Lung (tissue), 12 donors: Measurements from ENCODE around the gene PIP5K1B. TPM values are rescaled to one million over a fixed set of nuclear protein-coding genes. Genes with fewer than 3 reads are reported as not detected.

Experiments
- ATAC-seq: fragments of 200-7000 bp; cut with Tn5 transposase; one replicate; pipeline ENCODE4 v1.9.1; 2020; ENCODE audit warnings: moderate number of reproducible peaks; ENCODE audit not compliant: insufficient read depth, low FRiP score
- DNase-seq, 3 donors: peaks; one replicate each; pipeline ENCODE4 v3.0.0-alpha.2; 2013 to 2017
- H3K27ac ChIP-seq, 2 donors: one replicate each; pipeline ENCODE4 v1.5.1; 2013; ENCODE audit warnings: mild to moderate bottlenecking in 2 of 2, moderate library complexity in 2 of 2, control low read depth in 1 of 2, inconsistent platforms in 1 of 2, low read depth in 1 of 2, low read length in 1 of 2
- H3K27me3 ChIP-seq, 3 donors: one replicate each; pipeline ENCODE4 v1.5.1; 2013; ENCODE audit warnings: low read length in 2 of 3; ENCODE audit not compliant: control insufficient read depth in 3 of 3, insufficient read depth in 3 of 3
- H3K36me3 ChIP-seq, 4 donors: one replicate each; pipeline ENCODE4 v1.5.1; 2013; ENCODE audit warnings: low read length in 4 of 4, mild to moderate bottlenecking in 1 of 4, moderate library complexity in 1 of 4; ENCODE audit not compliant: control insufficient read depth in 4 of 4, insufficient read depth in 4 of 4
- H3K4me1 ChIP-seq, 5 donors: one replicate each; pipeline ENCODE4 v1.5.1; 2013; ENCODE audit warnings: low read length in 5 of 5, mild to moderate bottlenecking in 2 of 5, moderate library complexity in 1 of 5; ENCODE audit not compliant: control insufficient read depth in 5 of 5, insufficient read depth in 5 of 5
- H3K4me3 ChIP-seq: one replicate; pipeline ENCODE4 v1.5.1; 2013; ENCODE audit warnings: mild to moderate bottlenecking, control low read depth, moderate library complexity
- H3K9ac ChIP-seq, 2 donors: one replicate each; pipeline ENCODE4 v1.5.1; 2013; ENCODE audit warnings: low read length in 2 of 2, control low read depth in 1 of 2; ENCODE audit not compliant: insufficient read depth in 1 of 2
- H3K9me3 ChIP-seq, 4 donors: one replicate each; pipeline ENCODE4 v1.5.1; 2013; ENCODE audit warnings: low read length in 3 of 4, mild to moderate bottlenecking in 1 of 4, moderate library complexity in 1 of 4; ENCODE audit not compliant: control insufficient read depth in 4 of 4, insufficient read depth in 3 of 4
- CTCF ChIP-seq: IDR thresholded peaks from 2 replicates; pipeline ENCODE4 v1.5.1; 2012; ENCODE audit warnings: mild to moderate bottlenecking; ENCODE audit errors: control extremely low read depth, extremely low read depth
- WGBS, 2 donors: extraction: QIAGEN DNeasy Blood & Tissue Kit; methylation state at CpG; one replicate each; pipeline ENCODE4 v1.1.7; 2013; 5-methylcytosine and 5-hydroxymethylcytosine counted together
- polyA plus RNA-seq, 2 donors: library from polyadenylated mRNA; stranded (reverse); fragments of 200-250 nt; gene quantifications; one replicate each; pipeline ENCODE4 v1.2.1, GENCODE V29; 2013
- total RNA-seq, 2 donors: library from RNA; depleted of rRNA in 1 of 2; stranded (reverse); fragments of >200 nt in 1 of 2; gene quantifications; one replicate each; pipeline ENCODE4 v1.2.1, GENCODE V29; 2014 to 2021
- donor health status: control.
- donor health status: control.
- donor health status: Bipolar disorder and iron deficiency.
- donor health status: healthy.
- donor health status: DM: yes; HTN: yes; CAD: no.

The PIP5K1B gene
- total and polyA plus RNA-seq, 4 donors = 6.6 to 28.2 (median 15.6) TPM

DNA sequence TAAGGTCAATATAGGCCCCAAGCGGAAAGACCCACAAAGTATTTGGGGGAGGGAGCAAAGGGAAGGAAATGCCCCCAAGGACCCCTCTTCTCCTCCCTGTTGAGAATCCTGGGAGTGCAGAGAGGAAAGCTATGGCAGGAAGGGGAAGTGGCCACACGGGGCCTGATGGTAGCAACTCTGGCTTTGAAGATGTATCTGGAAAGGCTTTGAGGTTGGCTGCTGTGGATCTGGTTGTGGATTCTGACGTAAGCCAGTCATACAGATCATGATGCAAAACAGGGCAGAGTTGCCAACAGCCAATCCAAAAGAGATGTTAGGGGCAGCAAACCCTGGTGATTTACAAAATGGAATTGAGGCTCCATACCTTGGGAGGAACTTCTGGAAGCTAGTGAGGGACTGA, 200.1 kb downstream of the PIP5K1B start:
- H3K27ac ChIP-seq = no peak overlapping the region
- WGBS, 2 donors = 25 to 51% methylated on average over 3 of the region's 3 CpGs

GRCh38 chr9:68907910-68908309, 202.9 kb downstream of the PIP5K1B start:
- H3K36me3 ChIP-seq = peaks cover 0 to 1% (median 0%) of the 10 kb centered on the region in 4 donors

More for the DNA sequence above, 200.1 kb downstream of the PIP5K1B start:
- no peaks in the 10 kb centered on the region for H3K27me3 ChIP-seq
- no peak overlapping the region for H3K9ac ChIP-seq
- TF ChIP-seq CTCF = no peak
- H3K36me3 ChIP-seq = no peaks in the 10 kb centered on the region
- H3K4me1 ChIP-seq = peaks cover 0 to 8% (median 0%) of the 10 kb centered on the region in 5 donors
- H3K9me3 ChIP-seq = no peaks in the 10 kb centered on the region
- ATAC-seq = no peak
- no peak overlapping the region for H3K4me3 ChIP-seq
- DNase-seq = no peak

DNA sequence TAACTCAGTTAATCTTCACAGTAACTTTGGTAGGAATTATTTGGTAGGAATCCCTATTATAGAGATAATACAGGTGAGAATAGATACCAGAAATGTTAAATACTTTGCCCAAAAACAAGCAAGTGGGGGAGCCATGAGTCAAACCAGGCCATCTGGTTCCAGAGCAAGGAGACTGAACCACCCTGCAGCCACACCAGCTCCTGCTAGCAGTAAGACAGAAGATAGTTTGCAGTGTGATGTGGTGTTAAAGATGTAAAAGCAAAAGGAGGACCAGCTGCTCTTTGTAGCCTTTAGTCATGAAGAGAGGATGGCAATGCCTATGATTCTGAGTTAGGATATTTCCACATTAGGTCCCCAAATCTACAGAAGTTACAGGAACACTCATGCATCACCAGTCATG, 207.5 kb downstream of the PIP5K1B start:
- TF ChIP-seq CTCF = no peak
- ATAC-seq = no peak
- no peak overlapping the region for H3K27ac ChIP-seq
- no peak for DNase-seq
- H3K27me3 ChIP-seq = no peaks in the 10 kb centered on the region
- H3K36me3 ChIP-seq = peaks cover 0 to 1% (median 0%) of the 10 kb centered on the region in 4 donors
- H3K4me3 ChIP-seq = no peak overlapping the region
- H3K9ac ChIP-seq = no peak overlapping the region
- peaks cover 0 to 14% (median 0%) of the 10 kb centered on the region in 5 donors for H3K4me1 ChIP-seq
- H3K9me3 ChIP-seq = no peaks in the 10 kb centered on the region

More at GRCh38 chr9:68907910-68908309, 202.9 kb downstream of the PIP5K1B start:
- Histone ChIP-seq H3K27me3 (no peaks in the 10 kb centered on the region), H3K4me3 (no peak overlapping the region), H3K27ac (no peak overlapping the region), H3K9me3 (no peaks in the 10 kb centered on the region), H3K9ac (no peak overlapping the region), H3K4me1 (peaks cover 0 to 8% (median 0%) of the 10 kb centered on the region in 5 donors)
- no peak for DNase-seq
- TF ChIP-seq CTCF = no peak
- no peak for ATAC-seq
- WGBS, 2 donors = 92 to 96% methylated on average over 2 of the region's 2 CpGs

- ATAC-seq = no peak
- no peaks in the 10 kb centered on the region for H3K27me3 ChIP-seq
- no peak for TF ChIP-seq CTCF
- no peak for DNase-seq
- H3K4me3 ChIP-seq = no peak overlapping the region
- peaks cover 0 to 1% (median 0%) of the 10 kb centered on the region in 4 donors for H3K36me3 ChIP-seq
- H3K9me3 ChIP-seq = no peaks in the 10 kb centered on the region
- H3K4me1 ChIP-seq = peaks cover 0 to 16% (median 0%) of the 10 kb centered on the region in 5 donors
- 10 to 22% methylated on average over 1 of the region's 1 CpG for WGBS, 2 donors
- H3K27ac ChIP-seq = no peak overlapping the region
- no peak overlapping the region for H3K9ac ChIP-seq
Measured at GRCh38 chr9:68913054-68913453, 208.0 kb downstream of the PIP5K1B start.
